Activated CD4-positive, alpha-beta memory T cell treated with anti-CD3 and anti-CD28 coated beads for 36 hours (primary cell): ENCODE measurements around the gene KRT83. TPM values are rescaled to one million over a fixed set of nuclear protein-coding genes. Genes with fewer than 3 reads are reported as not detected.

Experiments used
- CTCF ChIA-PET: fragments of 350-600 bp; sonication (Branson Sonifier 250); formaldehyde crosslinking; loops from one replicate; lab custom pipeline; 2021; ENCODE audit warnings: antibody characterized with exemption, inconsistent platforms; lab: Charles Lee
- POLR2A ChIA-PET: fragments of 350-600 bp; sonication (Branson Sonifier 250); formaldehyde crosslinking; loops from one replicate; lab custom pipeline; 2021; ENCODE audit warnings: antibody characterized with exemption; lab: Charles Lee
- DNase-seq: peaks from one replicate; pipeline ENCODE4 v3.0.0-alpha.2; 2020
- H3K27ac Mint-ChIP-seq: one replicate; pipeline ENCODE4 v1.8.0; 2021; ENCODE audit warnings: mixed read lengths
- H3K27me3 Mint-ChIP-seq: one replicate; pipeline ENCODE4 v1.8.0; 2021; ENCODE audit warnings: mixed read lengths
- H3K36me3 Mint-ChIP-seq: one replicate; pipeline ENCODE4 v1.8.0; 2021; ENCODE audit warnings: mixed read lengths
- H3K4me1 Mint-ChIP-seq: one replicate; pipeline ENCODE4 v1.8.0; 2021; ENCODE audit warnings: low read depth, mixed read lengths
- H3K4me3 Mint-ChIP-seq: one replicate; pipeline ENCODE4 v1.8.0; 2021; ENCODE audit warnings: mild to moderate bottlenecking, mixed read lengths
- H3K9me3 Mint-ChIP-seq: one replicate; pipeline ENCODE4 v1.8.0; 2021; ENCODE audit warnings: mixed read lengths
- intact Hi-C: fragments of 100-400 bp; cut with micrococcal nuclease; formaldehyde crosslinking; loops from one replicate; pipeline ENCODE4 v1.15.1; 2023
- total RNA-seq, 2 experiments: library from RNA; stranded (reverse); gene quantifications; one replicate each; pipeline ENCODE4 v1.2.3, GENCODE V29; 2021

Gene KRT83
- total RNA-seq, 2 experiments from 2014 or later = not detected

DNA sequence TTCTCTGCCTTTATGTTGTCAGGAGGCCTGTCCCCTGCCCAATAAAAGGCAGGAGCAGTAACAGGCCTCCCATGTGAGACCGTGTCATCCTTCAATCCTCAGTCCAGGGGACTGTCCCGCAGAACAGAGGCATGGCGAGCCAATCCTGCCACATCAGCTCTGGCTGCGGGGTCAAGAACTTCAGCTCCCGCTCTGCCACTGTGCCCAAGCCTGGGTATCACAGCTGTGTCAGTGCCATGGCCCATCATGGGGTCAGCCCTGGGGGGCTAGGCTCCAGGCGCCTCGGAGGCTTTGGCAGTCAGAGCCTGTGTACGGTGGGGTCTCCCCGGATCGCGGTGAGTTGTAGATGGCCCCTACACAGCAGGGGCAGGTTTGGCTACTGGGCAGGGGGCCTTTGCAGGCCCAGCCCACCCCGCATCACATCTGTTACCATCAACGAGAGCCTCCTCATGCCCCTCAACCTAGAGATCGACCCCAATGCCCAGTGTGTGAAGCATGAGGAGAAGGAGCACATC is 19.9 kb upstream of the KRT83 start:
- no peak overlapping the region for H3K27ac Mint-ChIP-seq
- H3K4me1 Mint-ChIP-seq = peaks cover 7% of the 10 kb centered on the region
- H3K27me3 Mint-ChIP-seq = peaks cover 6% of the 10 kb centered on the region
- ChIA-PET CTCF (interaction anchor here (1.1 kb wide), 1 partner anchor 13 kb away, joined by 3 read pairs; no protein-coding TSS in a partner anchor), POLR2A (no interaction called here)
- no peaks in the 10 kb centered on the region for H3K9me3 Mint-ChIP-seq
- no peaks in the 10 kb centered on the region for H3K36me3 Mint-ChIP-seq
- H3K4me3 Mint-ChIP-seq = no peak overlapping the region
- no peak for DNase-seq
- intact Hi-C loops = no loop called here

DNA sequence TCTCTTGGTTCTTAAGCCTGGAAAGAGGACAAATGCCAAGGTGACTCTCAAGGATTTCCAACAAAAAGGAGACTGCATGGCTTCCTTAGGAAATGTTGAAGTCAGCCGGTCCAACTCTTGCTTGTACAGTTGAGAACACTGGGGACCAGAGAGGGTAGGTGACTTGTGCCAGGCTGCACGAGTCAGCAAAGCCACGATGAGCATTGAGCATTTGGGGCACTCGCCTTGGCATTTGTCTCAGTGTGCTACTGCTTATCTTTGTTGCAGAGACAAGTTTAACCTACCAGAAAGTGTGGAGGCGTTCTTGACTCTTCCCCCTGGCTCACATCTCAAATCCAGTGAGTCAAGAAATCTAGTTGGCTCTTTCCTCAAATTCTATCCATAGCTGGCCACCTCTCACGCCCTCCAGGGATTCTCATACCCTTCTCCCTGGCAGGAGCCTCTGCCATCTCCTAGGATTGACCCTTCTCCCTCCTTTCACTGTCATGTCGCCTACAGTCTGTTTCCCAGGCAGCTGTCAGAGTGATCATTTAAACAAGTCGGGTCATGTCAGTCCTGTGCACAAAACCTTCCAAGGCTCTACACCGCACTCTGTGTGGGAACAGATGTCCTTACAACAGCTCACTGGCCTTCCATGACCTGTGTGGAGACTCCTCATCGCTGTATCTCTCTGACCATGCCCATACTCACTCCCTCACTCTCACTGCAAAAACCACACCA is 17.2 kb upstream of the KRT83 start:
- no peaks in the 10 kb centered on the region for H3K36me3 Mint-ChIP-seq
- no peaks in the 10 kb centered on the region for H3K9me3 Mint-ChIP-seq
- CTCF ChIA-PET = interaction anchor here (2.3 to 3.7 kb wide), 2 partner anchors 11 to 542 kb away, joined by 7 to 24 read pairs; no protein-coding TSS in a partner anchor
- intact Hi-C loops = no loop called here
- POLR2A ChIA-PET = no interaction called here
- H3K4me3 Mint-ChIP-seq = no peak overlapping the region
- no peak for DNase-seq
- H3K4me1 Mint-ChIP-seq = peaks cover 7% of the 10 kb centered on the region
- peaks cover 6% of the 10 kb centered on the region for H3K27me3 Mint-ChIP-seq
- no peak overlapping the region for H3K27ac Mint-ChIP-seq

DNA sequence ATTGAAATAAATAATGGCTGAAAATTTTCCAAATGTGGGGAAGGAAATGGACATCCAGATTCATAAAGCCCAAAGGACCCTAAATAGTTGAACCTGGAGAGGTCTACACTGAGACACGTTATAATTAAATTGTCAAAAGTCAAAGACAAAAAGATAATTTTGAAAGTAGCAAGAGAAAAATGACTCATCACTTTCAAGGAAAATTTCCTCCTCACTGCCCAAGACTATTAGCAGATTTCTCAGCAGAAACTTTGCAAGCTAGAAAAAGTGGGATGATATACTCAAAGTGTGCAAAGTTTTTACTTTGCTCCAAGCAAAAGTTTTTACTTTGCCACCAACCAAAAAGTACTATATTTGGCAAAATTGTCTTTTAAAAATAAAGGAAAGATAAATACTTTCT is 15.9 kb upstream of the KRT83 start:
- no peak overlapping the region for H3K4me3 Mint-ChIP-seq
- CTCF ChIA-PET = interaction anchor here (2.3 to 3.7 kb wide), 2 partner anchors 9 to 543 kb away, joined by 7 to 24 read pairs; no protein-coding TSS in a partner anchor
- peaks cover 6% of the 10 kb centered on the region for H3K27me3 Mint-ChIP-seq
- DNase-seq = no peak
- no peak overlapping the region for H3K27ac Mint-ChIP-seq
- no peaks in the 10 kb centered on the region for H3K36me3 Mint-ChIP-seq
- H3K4me1 Mint-ChIP-seq = peaks cover 7% of the 10 kb centered on the region
- no peaks in the 10 kb centered on the region for H3K9me3 Mint-ChIP-seq
- intact Hi-C loops = no loop called here
- POLR2A ChIA-PET = no interaction called here

DNA sequence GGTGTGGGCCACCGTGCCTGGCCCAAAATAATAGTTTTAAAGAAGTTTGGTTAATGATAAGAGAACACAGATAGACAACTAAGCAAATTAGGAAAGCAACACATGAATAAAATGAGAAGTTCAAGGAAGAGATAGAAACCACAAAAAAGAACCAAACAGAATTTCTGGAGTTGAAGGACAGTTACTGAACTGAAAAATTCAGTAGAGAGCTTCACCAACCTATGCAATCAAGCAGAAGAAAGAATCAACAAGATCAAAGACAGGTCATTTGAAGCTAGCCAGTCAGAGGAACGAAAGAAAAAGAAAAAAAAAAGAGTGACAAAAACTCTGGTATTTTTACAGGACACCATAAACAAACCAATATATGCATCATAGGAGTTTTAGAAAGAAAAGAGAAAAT is 15.4 kb upstream of the KRT83 start:
- intact Hi-C loops = no loop called here
- POLR2A ChIA-PET = no interaction called here

DNA sequence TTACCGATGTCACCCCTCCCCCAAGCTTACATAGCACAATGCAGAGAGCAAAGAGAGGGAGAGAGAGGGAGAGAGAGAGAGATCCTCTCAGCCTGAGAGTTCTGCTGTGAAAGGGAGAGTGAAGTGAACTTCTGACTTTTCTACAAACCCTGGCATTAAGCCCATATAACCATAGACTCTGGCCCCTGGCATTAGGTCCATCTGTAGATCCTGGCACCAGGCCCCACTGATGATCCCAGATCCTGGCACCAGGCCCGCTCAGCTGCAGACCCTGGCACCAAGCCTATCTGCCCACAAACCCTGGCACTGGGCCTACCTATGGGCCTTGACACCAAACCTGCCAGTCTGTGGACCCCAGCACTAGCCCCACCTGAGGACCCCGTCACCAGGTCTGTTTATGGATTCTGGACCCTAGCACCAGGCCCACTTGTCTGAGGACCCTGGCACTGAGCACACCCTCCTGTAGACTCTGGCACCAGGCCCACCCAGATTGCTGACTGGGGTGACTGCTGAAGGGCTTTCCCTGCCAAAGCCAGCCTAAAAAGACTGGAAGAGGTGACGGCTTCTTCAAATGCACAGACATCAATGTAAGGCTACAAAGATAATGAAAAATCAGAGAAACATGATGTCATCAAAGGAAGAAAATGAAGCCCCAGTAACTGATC is 14.5 kb upstream of the KRT83 start:
- POLR2A ChIA-PET = no interaction called here
- Mint-ChIP-seq H3K4me1 (peaks cover 7% of the 10 kb centered on the region), H3K4me3 (no peak overlapping the region), H3K27me3 (peaks cover 4% of the 10 kb centered on the region), H3K27ac (no peak overlapping the region), H3K9me3 (no peaks in the 10 kb centered on the region), H3K36me3 (no peaks in the 10 kb centered on the region)
- no peak for DNase-seq
- intact Hi-C loops = no loop called here
- CTCF ChIA-PET = interaction anchor here (1.7 kb wide), 1 partner anchor 57 kb away, joined by 4 read pairs; no protein-coding TSS in a partner anchor

More for the DNA sequence above, 15.4 kb upstream of the KRT83 start:
- no peak for DNase-seq
- Mint-ChIP-seq H3K27ac (no peak overlapping the region), H3K36me3 (no peaks in the 10 kb centered on the region), H3K4me1 (peaks cover 7% of the 10 kb centered on the region), H3K27me3 (peaks cover 4% of the 10 kb centered on the region), H3K4me3 (no peak overlapping the region), H3K9me3 (no peaks in the 10 kb centered on the region)
- CTCF ChIA-PET = interaction anchor here (2.3 to 3.7 kb wide), 2 partner anchors 9 to 544 kb away, joined by 7 to 24 read pairs; no protein-coding TSS in a partner anchor

DNA sequence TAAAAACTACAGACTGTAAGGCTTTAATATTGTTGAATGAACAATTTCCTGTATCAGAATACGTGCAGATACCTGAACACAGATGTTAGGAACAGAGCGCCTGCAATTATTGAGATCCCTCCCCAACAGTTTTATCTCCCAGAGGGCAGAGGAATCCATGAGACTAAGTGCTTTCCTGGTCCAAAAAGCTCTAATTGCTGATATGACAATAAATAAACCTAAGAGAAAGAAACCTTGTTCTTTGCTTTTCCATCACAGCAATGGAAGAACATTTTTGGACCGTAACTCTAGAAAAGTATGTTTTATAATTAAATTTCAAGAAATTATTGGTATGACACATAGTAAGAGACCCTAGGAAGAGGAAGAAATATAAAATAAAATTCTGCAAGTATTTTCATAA is 13.0 kb upstream of the KRT83 start:
- Mint-ChIP-seq H3K9me3 (no peaks in the 10 kb centered on the region), H3K4me1 (peaks cover 7% of the 10 kb centered on the region), H3K4me3 (no peak overlapping the region), H3K27ac (no peak overlapping the region), H3K36me3 (no peaks in the 10 kb centered on the region), H3K27me3 (peaks cover 4% of the 10 kb centered on the region)
- ChIA-PET POLR2A (no interaction called here), CTCF (interaction anchor here (1.7 kb wide), 1 partner anchor 55 kb away, joined by 4 read pairs; no protein-coding TSS in a partner anchor)
- intact Hi-C loops = no loop called here
- DNase-seq = no peak

DNA sequence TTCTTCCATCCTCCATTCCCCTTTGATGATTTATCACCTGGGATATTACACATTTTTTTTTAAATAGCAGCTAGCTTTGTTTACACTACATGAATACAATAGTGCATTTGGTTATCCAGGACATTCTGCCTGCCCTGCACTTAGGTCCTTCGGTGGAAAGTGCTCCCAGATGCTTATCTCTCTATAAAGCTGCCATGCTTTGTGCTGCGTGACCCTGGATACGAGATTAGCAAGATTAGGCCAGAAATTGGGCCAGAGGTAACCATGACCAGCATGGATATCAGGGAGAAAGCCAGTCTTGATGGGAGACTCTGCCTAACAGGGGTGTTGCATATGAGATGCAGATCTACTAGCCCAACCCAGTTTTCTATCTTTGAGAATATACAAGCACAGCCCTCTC is 12.1 kb upstream of the KRT83 start:
- no peak for DNase-seq
- ChIA-PET POLR2A (no interaction called here), CTCF (no interaction called here)
- intact Hi-C loops = no loop called here
- Mint-ChIP-seq H3K27me3 (no peaks in the 10 kb centered on the region), H3K27ac (no peak overlapping the region), H3K4me3 (no peak overlapping the region), H3K4me1 (peaks cover 7% of the 10 kb centered on the region), H3K36me3 (no peaks in the 10 kb centered on the region), H3K9me3 (no peaks in the 10 kb centered on the region)

DNA sequence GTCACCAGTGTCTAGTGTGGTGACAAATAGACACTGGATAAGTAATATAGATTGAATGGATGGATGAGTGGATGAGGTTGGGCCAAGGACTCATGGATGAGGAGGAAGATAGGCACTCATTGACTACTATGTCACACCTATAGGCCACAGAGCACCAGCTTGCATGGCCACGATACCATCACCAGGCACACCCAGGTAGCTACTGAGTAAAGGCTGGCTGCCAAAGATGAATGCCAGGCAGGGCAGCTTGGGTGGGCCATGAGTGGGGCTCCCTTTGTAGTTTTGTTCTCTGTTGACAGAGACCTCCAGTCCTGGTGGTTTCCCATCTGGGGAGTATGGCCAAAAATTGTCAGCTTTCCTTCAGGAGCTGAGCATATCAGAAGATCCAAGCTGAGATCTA is 11.2 kb upstream of the KRT83 start:
- intact Hi-C loops = no loop called here
- CTCF ChIA-PET = no interaction called here
- Mint-ChIP-seq H3K36me3 (no peaks in the 10 kb centered on the region), H3K27me3 (no peaks in the 10 kb centered on the region), H3K9me3 (no peaks in the 10 kb centered on the region), H3K4me1 (peaks cover 13% of the 10 kb centered on the region), H3K27ac (no peak overlapping the region), H3K4me3 (no peak overlapping the region)
- POLR2A ChIA-PET = no interaction called here
- no peak for DNase-seq

DNA sequence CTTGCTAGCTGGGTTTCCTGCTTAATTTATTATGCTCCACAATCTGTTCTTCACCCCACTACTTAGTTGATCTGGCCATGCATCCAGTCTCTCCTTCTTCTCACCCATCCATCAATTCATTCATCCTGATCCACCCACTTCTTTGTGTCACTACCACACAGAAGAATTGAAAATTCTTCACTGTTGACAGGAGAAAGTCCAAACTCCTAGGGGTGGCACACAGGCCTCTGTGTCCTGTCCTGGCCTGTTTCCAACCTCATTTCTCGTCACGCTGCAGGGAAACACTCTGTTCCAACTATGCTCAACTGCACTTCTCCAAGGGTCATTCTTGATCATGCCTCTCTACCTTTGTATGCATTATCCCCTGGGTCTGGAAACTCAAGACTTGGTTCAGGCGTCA is 10.6 kb upstream of the KRT83 start:
- H3K27ac Mint-ChIP-seq = no peak overlapping the region
- H3K36me3 Mint-ChIP-seq = no peaks in the 10 kb centered on the region
- no peak for DNase-seq
- no peak overlapping the region for H3K4me3 Mint-ChIP-seq
- H3K9me3 Mint-ChIP-seq = no peaks in the 10 kb centered on the region
- ChIA-PET POLR2A (no interaction called here), CTCF (interaction anchor here (0.9 kb wide), 1 partner anchor 53 kb away, joined by 3 read pairs; no protein-coding TSS in a partner anchor)
- intact Hi-C loops = no loop called here
- H3K27me3 Mint-ChIP-seq = no peaks in the 10 kb centered on the region
- H3K4me1 Mint-ChIP-seq = peaks cover 14% of the 10 kb centered on the region

DNA sequence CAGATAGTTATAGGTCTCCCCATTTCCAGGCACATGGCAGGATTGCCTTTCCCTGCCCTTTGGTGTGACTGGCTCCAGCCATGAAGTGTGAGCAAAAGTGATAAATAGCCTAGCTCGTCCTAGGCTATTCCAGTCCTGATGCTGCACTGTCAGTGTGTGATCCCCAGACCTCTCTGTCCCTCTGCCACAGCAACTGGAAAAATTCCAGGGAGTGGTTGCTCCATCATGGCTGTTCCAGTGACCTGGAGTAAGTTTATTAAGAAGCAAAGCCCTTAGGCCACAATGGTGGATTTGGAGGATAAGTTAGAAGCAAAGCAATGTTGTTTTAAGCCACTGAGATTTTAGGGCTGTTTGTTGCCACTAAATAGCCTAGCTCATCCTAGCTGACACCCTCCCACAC is 9.8 kb upstream of the KRT83 start:
- Mint-ChIP-seq H3K4me1 (peaks cover 10% of the 10 kb centered on the region), H3K27ac (no peak overlapping the region), H3K27me3 (no peaks in the 10 kb centered on the region), H3K9me3 (no peaks in the 10 kb centered on the region), H3K4me3 (no peak overlapping the region), H3K36me3 (no peaks in the 10 kb centered on the region)
- POLR2A ChIA-PET = no interaction called here
- CTCF ChIA-PET = interaction anchor here (0.9 kb wide), 1 partner anchor 52 kb away, joined by 3 read pairs; no protein-coding TSS in a partner anchor
- intact Hi-C loops = no loop called here
- DNase-seq = no peak

DNA sequence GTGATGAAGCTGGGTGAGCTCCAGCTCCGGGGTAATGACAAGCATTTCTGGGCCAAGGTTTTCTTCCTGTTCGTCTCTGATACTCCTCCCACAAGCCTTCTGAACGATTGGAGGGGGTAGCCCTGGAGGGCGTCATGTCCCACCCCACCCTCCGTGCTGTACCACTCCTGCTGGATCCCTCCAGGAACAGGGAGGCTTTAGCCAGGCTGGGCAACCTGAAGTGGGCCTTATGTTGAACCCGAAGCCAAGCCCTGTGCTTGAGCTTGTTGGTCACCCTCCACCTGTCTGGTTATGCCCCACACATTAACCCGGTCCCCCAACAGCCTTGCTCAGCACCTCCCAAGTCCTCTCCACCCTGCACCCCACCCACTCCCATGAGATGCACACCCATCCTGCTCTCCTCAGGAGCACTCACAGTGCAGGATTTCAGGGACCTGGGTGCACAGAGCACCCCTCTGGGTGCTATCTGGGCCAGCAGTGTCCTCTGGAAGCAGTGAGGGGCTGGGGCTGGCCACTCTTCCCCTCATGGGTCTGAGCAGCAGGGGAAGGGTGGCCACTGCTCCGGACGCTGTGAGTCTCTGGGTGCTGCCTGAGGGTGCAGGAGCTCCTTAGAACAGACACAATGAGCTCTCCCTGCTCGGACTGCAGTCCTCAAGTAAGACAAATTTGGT is 6.8 kb upstream of the KRT83 start:
- H3K27ac Mint-ChIP-seq = no peak overlapping the region
- CTCF ChIA-PET = interaction anchor here (0.6 to 3.9 kb wide), 32 partner anchors 9 to 619 kb away, joined by 3 to 55 read pairs (median 4); partner anchors contain the start of gene ATG101
- H3K27me3 Mint-ChIP-seq = peaks cover 4% of the 10 kb centered on the region
- H3K36me3 Mint-ChIP-seq = no peaks in the 10 kb centered on the region
- peaks cover 10% of the 10 kb centered on the region for H3K4me1 Mint-ChIP-seq
- no peak for DNase-seq
- POLR2A ChIA-PET = no interaction called here
- no peaks in the 10 kb centered on the region for H3K9me3 Mint-ChIP-seq
- intact Hi-C loops = loop anchor here (1.0 kb wide), 3 partner anchors 106 to 176 kb away; no protein-coding TSS in a partner anchor
- H3K4me3 Mint-ChIP-seq = no peak overlapping the region
